CD14-positive monocyte (primary cell): Measurements from ENCODE around the gene SPSB4. TPM values are rescaled to one million over a fixed set of nuclear protein-coding genes. Genes with fewer than 3 reads are reported as not detected.

Source experiments
- DNase-seq, 3 donors: peaks; one replicate each; pipeline ENCODE4 v3.0.0-alpha.2; 2011 to 2022
- H2AFZ ChIP-seq: 2 replicates; pipeline ENCODE4 v1.6.0; 2012; ENCODE audit warnings: mild to moderate bottlenecking, low read depth, low read length, inconsistent platforms; ENCODE audit not compliant: insufficient read depth, poor library complexity, severe bottlenecking
- H3K27ac ChIP-seq, 2 donors: 1 replicate in 1 of 2; 2 replicates in 1 of 2; pipeline ENCODE4 v1.5.1; 2012 to 2013; ENCODE audit warnings: low read length in 2 of 2, control low read depth in 1 of 2, inconsistent platforms in 1 of 2, low read depth in 1 of 2, mild to moderate bottlenecking in 1 of 2
- H3K27me3 ChIP-seq, 2 donors: one replicate each; pipeline versions ENCODE4 v1.6.0 to v1.6.1; 2011 to 2013; ENCODE audit warnings: low read length in 2 of 2; ENCODE audit not compliant: control insufficient read depth in 2 of 2, insufficient read depth in 2 of 2
- H3K36me3 ChIP-seq, 2 donors: replicated peaks in 1 of 2; 1 replicate in 1 of 2; 2 replicates in 1 of 2; pipeline versions ENCODE4 v1.5.1 to v1.6.1; 2012 to 2013; ENCODE audit warnings: low read length in 2 of 2, control low read depth in 1 of 2, inconsistent platforms in 1 of 2, mild to moderate bottlenecking in 1 of 2; ENCODE audit not compliant: insufficient read depth in 2 of 2, control insufficient read depth in 1 of 2
- H3K4me1 ChIP-seq, 2 donors: 1 replicate in 1 of 2; 2 replicates in 1 of 2; pipeline versions ENCODE4 v1.5.1 to v1.6.1; 2012 to 2013; ENCODE audit warnings: low read length in 2 of 2, control low read depth in 1 of 2, inconsistent platforms in 1 of 2, mild to moderate bottlenecking in 1 of 2, moderate library complexity in 1 of 2; ENCODE audit not compliant: insufficient read depth in 2 of 2, control insufficient read depth in 1 of 2
- H3K4me2 ChIP-seq: replicated peaks from 2 replicates; pipeline ENCODE3; 2012; ENCODE audit warnings: low read length, moderate library complexity, mild to moderate bottlenecking; ENCODE audit not compliant: poor library complexity, severe bottlenecking; ENCODE audit errors: extremely low read depth
- H3K4me3 ChIP-seq, 3 experiments: fragments of 200-600 bp in 1 of 3; sonication (generic) in 1 of 3; replicated peaks in 1 of 3; 1 replicate in 2 of 3; 2 replicates in 1 of 3; pipeline ENCODE4 v1.5.1; 2011 to 2013; ENCODE audit warnings: low read length in 3 of 3, mild to moderate bottlenecking in 3 of 3, control low read depth in 2 of 3, low read depth in 2 of 3, inconsistent platforms in 1 of 3, moderate library complexity in 1 of 3
- H3K79me2 ChIP-seq: 2 replicates; pipeline ENCODE4 v1.6.0; 2012; ENCODE audit warnings: mild to moderate bottlenecking, control low read depth, inconsistent platforms, low read length, moderate library complexity; ENCODE audit not compliant: insufficient read depth
- H3K9ac ChIP-seq: 2 replicates; pipeline ENCODE4 v1.6.0; 2017; ENCODE audit warnings: low read length, mild to moderate bottlenecking; ENCODE audit not compliant: insufficient read depth, poor library complexity, severe bottlenecking
- H3K9me3 ChIP-seq, 2 donors: replicated peaks in 1 of 2; 1 replicate in 1 of 2; 2 replicates in 1 of 2; pipeline versions ENCODE4 v1.5.1 to v1.6.1; 2012 to 2013; ENCODE audit warnings: low read length in 2 of 2, control low read depth in 1 of 2; ENCODE audit not compliant: control insufficient read depth in 1 of 2, insufficient read depth in 1 of 2
- H4K20me1 ChIP-seq: 2 replicates; pipeline ENCODE4 v1.6.0; 2012; ENCODE audit warnings: mild to moderate bottlenecking, low read length, control low read depth, moderate library complexity; ENCODE audit not compliant: insufficient read depth
- H3K27ac Mint-ChIP-seq, 7 donors: one replicate each; pipeline ENCODE4 v1.8.0; 2020; ENCODE audit warnings: mild to moderate bottlenecking in 7 of 7, mixed read lengths in 7 of 7, moderate library complexity in 6 of 7, inconsistent platforms in 2 of 7
- H3K27me3 Mint-ChIP-seq, 3 donors: one replicate each; pipeline ENCODE4 v1.8.0; 2021 to 2022; ENCODE audit warnings: low read depth in 3 of 3, mild to moderate bottlenecking in 3 of 3, mixed read lengths in 3 of 3, moderate library complexity in 3 of 3, inconsistent platforms in 1 of 3
- H3K36me3 Mint-ChIP-seq, 2 donors: one replicate each; pipeline ENCODE4 v1.8.0; 2020; ENCODE audit warnings: mixed read lengths in 2 of 2, inconsistent platforms in 1 of 2, mild to moderate bottlenecking in 1 of 2
- H3K4me1 Mint-ChIP-seq: one replicate; pipeline ENCODE4 v1.8.0; 2020; ENCODE audit warnings: mild to moderate bottlenecking, mixed read lengths
- H3K4me3 Mint-ChIP-seq, 2 donors: one replicate each; pipeline ENCODE4 v1.8.0; 2020; ENCODE audit warnings: mild to moderate bottlenecking in 2 of 2, mixed read lengths in 2 of 2, moderate library complexity in 1 of 2
- H3K9me3 Mint-ChIP-seq, 7 donors: one replicate each; pipeline ENCODE4 v1.8.0; 2020 to 2022; ENCODE audit warnings: mixed read lengths in 7 of 7, mild to moderate bottlenecking in 6 of 7, moderate library complexity in 6 of 7, inconsistent platforms in 2 of 7
- CTCF ChIP-seq: fragments of 200-600 bp; IDR thresholded peaks from one replicate; pipeline ENCODE4 v1.8.0; 2022; ENCODE audit warnings: antibody characterized with exemption, mild to moderate bottlenecking
- WGBS: methylation state at CpG from one replicate; pipeline ENCODE4 v1.1.5; 2013; ENCODE audit warnings: missing lambda C conversion rate; ENCODE audit not compliant: insufficient coverage; 5-methylcytosine and 5-hydroxymethylcytosine counted together
- intact Hi-C, 2 donors: fragments of 100-400 bp; cut with micrococcal nuclease; formaldehyde crosslinking; loops; one replicate each; pipeline versions ENCODE4 v1.15.0 to v1.15.1; 2023
- polyA plus RNA-seq, 3 donors: library from polyadenylated mRNA; depleted of rRNA in 1 of 3; unstranded in 2 of 3; stranded (reverse) in 1 of 3; fragments of 300-500 nt in 2 of 3; fragments of >200 nt in 1 of 3; fragmentation: Illumina TruSeq in 2 of 3; gene quantifications; 1 replicate in 2 of 3; 2 replicates in 1 of 3; pipeline ENCODE4 v1.2.3, GENCODE V29; 2012 to 2021

Gene SPSB4
- polyA plus RNA-seq, 3 donors, result not detected

GRCh38 chr3:141124715-141125114 is 73.6 kb downstream of the SPSB4 start:
- H3K9me3 Mint-ChIP-seq, result peaks cover 0 to 3% (median 2%) of the 10 kb centered on the region in 7 donors
- no peak for DNase-seq
- H3K4me1 ChIP-seq, result no peaks in the 10 kb centered on the region
- H3K4me3 ChIP-seq, result no peak overlapping the region
- no peak overlapping the region for H3K9ac ChIP-seq
- H3K36me3 Mint-ChIP-seq, result no peaks in the 10 kb centered on the region
- no peaks in the 10 kb centered on the region for H4K20me1 ChIP-seq
- intact Hi-C loops, result no loop called here
- H2AFZ ChIP-seq, result no peak overlapping the region
- no peaks in the 10 kb centered on the region for H3K9me3 ChIP-seq
- no peaks in the 10 kb centered on the region for H3K79me2 ChIP-seq
- no peaks in the 10 kb centered on the region for H3K36me3 ChIP-seq
- H3K27ac Mint-ChIP-seq, result no peak overlapping the region
- TF ChIP-seq CTCF, result no peak
- no peaks in the 10 kb centered on the region for H3K27me3 ChIP-seq
- WGBS, result 100% methylated on average over 1 of the region's 5 CpGs
- H3K4me3 Mint-ChIP-seq, result no peak overlapping the region
- no peak overlapping the region for H3K4me2 ChIP-seq
- H3K4me1 Mint-ChIP-seq, result no peaks in the 10 kb centered on the region
- no peak overlapping the region for H3K27ac ChIP-seq
- H3K27me3 Mint-ChIP-seq, result peaks cover 1 to 9% (median 5%) of the 10 kb centered on the region in 3 donors

- Mint-ChIP-seq H3K9me3 (peaks cover 0 to 3% (median 0%) of the 10 kb centered on the region in 7 donors), H3K27me3 (peaks cover 1 to 7% (median 5%) of the 10 kb centered on the region in 3 donors), H3K4me3 (no peak overlapping the region), H3K4me1 (no peaks in the 10 kb centered on the region), H3K27ac (peak overlapping the region in 1 of 7 donors; percentile 37), H3K36me3 (no peaks in the 10 kb centered on the region)
- Histone ChIP-seq H3K27ac (no peak overlapping the region), H3K4me3 (no peak overlapping the region), H3K9me3 (no peaks in the 10 kb centered on the region), H4K20me1 (no peaks in the 10 kb centered on the region), H2AFZ (no peak overlapping the region), H3K4me2 (no peak overlapping the region), H3K27me3 (no peaks in the 10 kb centered on the region), H3K36me3 (no peaks in the 10 kb centered on the region), H3K79me2 (no peaks in the 10 kb centered on the region), H3K9ac (no peak overlapping the region), H3K4me1 (no peaks in the 10 kb centered on the region)
- intact Hi-C loops, result no loop called here
- DNase-seq, result no peak
- no peak for TF ChIP-seq CTCF
Observed at GRCh38 chr3:141125351-141125750, 74.2 kb downstream of the SPSB4 start.
